ENCODE results near the gene SH3BGRL2. TPM values are rescaled to one million over a fixed set of nuclear protein-coding genes. Genes with fewer than 3 reads are reported as not detected.

The SH3BGRL2 gene
- total and polyA plus RNA-seq, 12 donors = 4.1 to 8.6 (median 5.0) TPM

DNA sequence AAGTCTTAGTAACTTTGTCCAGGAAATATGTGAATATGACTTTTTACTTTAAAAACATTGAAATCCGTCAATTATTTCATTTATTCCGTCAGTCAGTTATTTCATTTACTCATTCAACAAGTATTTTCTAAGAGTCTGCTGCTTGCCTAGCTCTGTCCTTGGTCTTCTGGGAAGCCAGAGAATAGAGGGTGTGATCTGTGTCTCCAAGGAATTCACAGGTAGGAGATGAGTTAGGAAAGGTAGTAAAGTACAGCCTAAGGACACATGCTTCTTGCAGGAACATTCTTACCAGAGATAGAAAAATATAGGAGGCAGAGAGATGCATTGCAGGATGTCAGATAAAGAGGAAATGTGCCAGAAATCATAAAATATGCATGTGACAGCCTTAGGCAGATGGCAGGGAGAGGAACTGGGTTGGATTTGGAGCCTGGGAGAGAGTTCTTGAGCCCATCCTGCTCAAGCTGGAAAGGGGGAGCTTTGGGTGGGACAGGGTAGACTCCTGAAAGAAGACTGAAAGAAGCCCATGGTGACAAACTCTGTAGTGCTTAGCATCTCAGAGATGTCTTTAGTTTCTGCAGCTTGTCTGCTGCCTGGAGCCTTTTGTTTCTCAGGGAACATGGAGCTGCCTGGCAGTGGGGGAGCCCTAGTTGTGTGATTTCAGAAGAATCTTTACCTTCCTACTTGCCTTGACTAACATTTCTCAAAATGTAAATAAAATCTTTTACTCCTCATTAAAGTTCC lies 3.5 kb downstream of the SH3BGRL2 start:
- intact Hi-C loops (cut with DNase I) = loop anchor here in 1 of 10 donors (5.0 to 10.0 kb wide), 2 partner anchors 38 to 70 kb away; no protein-coding TSS in a partner anchor
- Histone ChIP-seq H3K9me3 (no peaks in the 10 kb centered on the region), H3K4me3 (no peak overlapping the region), H3K4me1 (peaks cover 0 to 44% (median 15%) of the 10 kb centered on the region in 9 donors), H3K27ac (peak overlapping the region in 4 of 10 donors; percentile 13 to 49 (median 42)), H3K36me3 (no peaks in the 10 kb centered on the region), H3K27me3 (peaks cover 0 to 34% (median 0%) of the 10 kb centered on the region in 7 donors)
- DNase-seq (no peak), ATAC-seq (no peak)
- 79 to 81% methylated on average over 2 of the region's 2 CpGs for WGBS, 2 donors
- TF ChIP-seq, protein P1, sequence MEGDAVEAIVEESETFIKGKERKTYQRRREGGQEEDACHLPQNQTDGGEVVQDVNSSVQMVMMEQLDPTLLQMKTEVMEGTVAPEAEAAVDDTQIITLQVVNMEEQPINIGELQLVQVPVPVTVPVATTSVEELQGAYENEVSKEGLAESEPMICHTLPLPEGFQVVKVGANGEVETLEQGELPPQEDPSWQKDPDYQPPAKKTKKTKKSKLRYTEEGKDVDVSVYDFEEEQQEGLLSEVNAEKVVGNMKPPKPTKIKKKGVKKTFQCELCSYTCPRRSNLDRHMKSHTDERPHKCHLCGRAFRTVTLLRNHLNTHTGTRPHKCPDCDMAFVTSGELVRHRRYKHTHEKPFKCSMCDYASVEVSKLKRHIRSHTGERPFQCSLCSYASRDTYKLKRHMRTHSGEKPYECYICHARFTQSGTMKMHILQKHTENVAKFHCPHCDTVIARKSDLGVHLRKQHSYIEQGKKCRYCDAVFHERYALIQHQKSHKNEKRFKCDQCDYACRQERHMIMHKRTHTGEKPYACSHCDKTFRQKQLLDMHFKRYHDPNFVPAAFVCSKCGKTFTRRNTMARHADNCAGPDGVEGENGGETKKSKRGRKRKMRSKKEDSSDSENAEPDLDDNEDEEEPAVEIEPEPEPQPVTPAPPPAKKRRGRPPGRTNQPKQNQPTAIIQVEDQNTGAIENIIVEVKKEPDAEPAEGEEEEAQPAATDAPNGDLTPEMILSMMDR (IDR thresholded peaks at IDR 0.05) = no peak

DNA sequence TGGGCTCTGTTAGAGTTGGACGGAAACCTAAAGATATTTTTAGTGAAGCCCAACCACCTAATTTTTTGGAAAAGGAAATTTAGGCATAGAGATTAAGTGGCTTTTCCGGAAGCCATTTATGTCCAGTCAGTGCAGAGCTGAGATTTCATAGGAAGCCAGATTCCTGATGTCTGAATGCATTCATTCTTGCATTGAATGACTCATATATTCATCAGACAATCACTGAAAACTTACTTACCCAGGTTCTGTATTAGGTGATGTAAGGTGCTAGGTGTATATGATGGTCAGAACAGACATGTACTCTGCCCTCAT lies 4.1 kb downstream of the SH3BGRL2 start:
- TF ChIP-seq, protein P1 (IDR thresholded peaks at IDR 0.05) = no peak
- DNase-seq (no peak), ATAC-seq (peak in 1 of 8 donors; percentile 33)
- Histone ChIP-seq H3K27me3 (peaks cover 0 to 29% (median 0%) of the 10 kb centered on the region in 7 donors), H3K4me3 (no peak overlapping the region), H3K27ac (peak overlapping the region in 4 of 10 donors; percentile 13 to 49 (median 42)), H3K9me3 (no peaks in the 10 kb centered on the region), H3K4me1 (peaks cover 0 to 50% (median 20%) of the 10 kb centered on the region in 9 donors), H3K36me3 (no peaks in the 10 kb centered on the region)
- intact Hi-C loops (cut with DNase I) = loop anchor here in 1 of 10 donors (10.0 kb wide), 1 partner anchor 70 kb away; no protein-coding TSS in a partner anchor
- WGBS, 2 donors = 43 to 49% methylated on average over 2 of the region's 2 CpGs

DNA sequence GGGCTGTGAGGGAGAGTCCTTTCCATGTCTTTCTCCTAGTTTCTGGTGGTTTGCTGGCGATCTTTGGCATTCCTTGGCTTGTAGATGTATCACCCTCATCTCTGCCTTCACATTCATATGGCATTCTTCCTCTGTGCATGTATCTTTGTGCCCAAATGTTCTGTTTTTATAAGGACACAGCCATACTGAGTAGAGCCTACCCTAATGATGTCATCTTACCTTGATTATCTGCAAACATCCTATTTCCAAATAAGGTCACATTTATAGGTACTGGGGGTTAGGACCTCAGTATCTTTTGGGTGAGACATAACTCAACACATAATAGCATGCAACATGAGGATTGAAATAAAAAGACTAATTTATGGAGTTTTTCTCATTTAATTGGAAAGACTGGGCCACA lies 5.5 kb downstream of the SH3BGRL2 start:
- H3K27me3 ChIP-seq = peaks cover 0 to 14% (median 0%) of the 10 kb centered on the region in 7 donors
- H3K27ac ChIP-seq = no peak overlapping the region
- TF ChIP-seq, protein P1 (IDR thresholded peaks at IDR 0.05) = no peak
- 69 to 100% methylated on average over 1 of the region's 1 CpG for WGBS, 2 donors
- H3K4me1 ChIP-seq = peaks cover 0 to 46% (median 12%) of the 10 kb centered on the region in 9 donors
- ATAC-seq = no peak
- no peaks in the 10 kb centered on the region for H3K36me3 ChIP-seq
- intact Hi-C loops (cut with DNase I) = loop anchor here in 1 of 10 donors (10.0 kb wide), 1 partner anchor 68 kb away; no protein-coding TSS in a partner anchor
- no peak for DNase-seq
- no peaks in the 10 kb centered on the region for H3K9me3 ChIP-seq
- H3K4me3 ChIP-seq = no peak overlapping the region

DNA sequence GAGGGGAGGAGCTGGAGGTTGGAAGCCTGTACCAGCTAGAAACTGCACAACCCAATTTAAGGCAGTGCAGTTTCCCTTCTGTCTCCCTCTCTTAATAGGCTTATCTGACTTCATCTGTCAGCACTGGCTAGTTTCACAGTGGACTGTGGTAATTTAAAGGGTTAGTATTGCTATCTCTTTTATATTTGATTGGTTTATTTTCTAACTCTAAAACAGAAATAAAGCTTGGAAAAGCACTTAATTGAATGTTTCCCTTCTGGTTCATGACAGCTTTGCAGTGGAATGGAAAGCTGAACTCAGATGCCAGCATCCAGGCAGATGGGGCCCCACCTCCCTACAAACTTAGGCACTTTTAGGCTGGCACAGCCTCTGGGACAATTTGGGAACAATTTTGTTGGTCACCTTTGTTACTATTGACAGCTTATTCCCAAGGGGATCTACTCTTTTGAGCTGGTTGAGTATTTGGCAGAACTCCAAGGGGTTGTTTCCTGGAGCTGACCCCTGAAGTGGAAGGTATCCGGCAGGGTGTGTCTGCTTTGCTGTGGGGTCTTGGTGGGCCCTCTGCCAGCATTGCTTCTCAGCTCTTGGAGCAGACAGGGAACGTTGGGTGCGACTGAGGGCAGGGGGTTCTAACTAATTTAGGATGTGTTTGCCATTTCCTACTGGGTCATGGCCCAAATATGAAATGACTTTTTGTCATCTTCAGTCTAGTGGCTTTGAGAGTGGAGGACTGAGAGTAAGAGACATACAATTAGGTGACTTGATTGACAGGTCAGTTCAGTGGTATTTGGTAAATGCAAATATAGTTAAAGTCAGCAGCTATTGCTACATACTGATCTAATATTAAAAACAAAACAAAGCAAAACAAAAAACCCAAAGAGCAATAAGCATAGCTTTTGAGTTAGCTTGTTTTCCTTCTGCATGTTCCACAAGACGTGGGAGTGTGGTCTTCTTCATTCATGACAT lies 9.3 kb downstream of the SH3BGRL2 start:
- 53 to 63% methylated on average over 4 of the region's 4 CpGs for WGBS, 2 donors
- Histone ChIP-seq H3K4me3 (no peak overlapping the region), H3K27me3 (no peaks in the 10 kb centered on the region), H3K9me3 (no peaks in the 10 kb centered on the region), H3K4me1 (peaks cover 0 to 28% (median 12%) of the 10 kb centered on the region in 9 donors), H3K27ac (peak overlapping the region in 7 of 10 donors; percentile 13 to 63 (median 23)), H3K36me3 (no peaks in the 10 kb centered on the region)
- TF ChIP-seq, protein P1 (IDR thresholded peaks at IDR 0.05) = no peak
- DNase-seq (peak; percentile 24 to 33), ATAC-seq (peak in 7 of 8 donors; percentile 52 to 75 (median 58))
- intact Hi-C loops (cut with DNase I) = no loop called here

Measured in heart right ventricle (tissue), 16 donors.